H1 (cell line): ENCODE measurements around the gene ARHGEF11. TPM values are rescaled to one million over a fixed set of nuclear protein-coding genes. Genes with fewer than 3 reads are reported as not detected.
A peak's percentile ranks its signal among the peaks of the same experiment; 100 is the strongest.

ENCODE experiments used
- CTCF ChIA-PET: fragments of 300-600 bp; sonication (Branson Sonifier 250); formaldehyde crosslinking; loops from one replicate; lab custom pipeline; 2021; ENCODE audit not compliant: partially characterized antibody; lab: Charles Lee
- POLR2A ChIA-PET: fragments of 300-600 bp; sonication (Branson Sonifier 250); formaldehyde crosslinking; loops from one replicate; lab custom pipeline; 2021; ENCODE audit warnings: inconsistent platforms; ENCODE audit not compliant: partially characterized antibody; lab: Charles Lee
- DNase-seq, 2 experiments: peaks; one replicate each; pipeline versions ENCODE4 v3.0.0 to v3.0.0-alpha.2; 2010 to 2022; ENCODE audit warnings: low spot score in 2 of 2, low read depth in 1 of 2, mixed read lengths in 1 of 2
- FAIRE-seq: peaks from 2 replicates; lab custom pipeline; 2011; peaks lifted over from hg19 to GRCh38; lab: Jason Lieb, UNC
- H2AFZ ChIP-seq: 2 replicates; pipeline ENCODE4 v1.8.1; 2012; ENCODE audit warnings: low read length, inconsistent platforms
- H2AK5ac ChIP-seq: 2 replicates; pipeline ENCODE4 v1.6.1; 2013; ENCODE audit warnings: low read depth, low read length
- H2BK120ac ChIP-seq: replicated peaks from 2 replicates; pipeline ENCODE3; 2013; ENCODE audit warnings: low read depth, low read length, inconsistent platforms
- H2BK12ac ChIP-seq: 2 replicates; pipeline ENCODE4 v1.6.1; 2013; ENCODE audit warnings: low read depth, low read length
- H2BK15ac ChIP-seq: 2 replicates; pipeline ENCODE4 v1.6.1; 2013; ENCODE audit warnings: low read length
- H2BK20ac ChIP-seq: 2 replicates; pipeline ENCODE4 v1.6.1; 2013; ENCODE audit warnings: low read length
- H2BK5ac ChIP-seq: 2 replicates; pipeline ENCODE4 v1.6.1; 2013; ENCODE audit warnings: low read depth, low read length
- H3K14ac ChIP-seq: 2 replicates; pipeline ENCODE4 v1.6.1; 2013; ENCODE audit warnings: inconsistent platforms; ENCODE audit not compliant: insufficient read length
- H3K18ac ChIP-seq: 2 replicates; pipeline ENCODE4 v1.6.1; 2013; ENCODE audit warnings: low read length; ENCODE audit errors: extremely low read depth
- H3K23ac ChIP-seq: 2 replicates; pipeline ENCODE4 v1.6.1; 2013; ENCODE audit warnings: inconsistent platforms; ENCODE audit not compliant: insufficient read length
- H3K23me2 ChIP-seq: 2 replicates; pipeline ENCODE4 v1.6.1; 2013; ENCODE audit warnings: low read depth, low read length
- H3K27ac ChIP-seq: 2 replicates; pipeline ENCODE4 v1.6.1; 2011; ENCODE audit warnings: low read depth, low read length, inconsistent platforms
- H3K27me3 ChIP-seq, 4 experiments: replicated peaks in 1 of 4; 1 replicate in 1 of 4; 2 replicates in 3 of 4; pipeline versions ENCODE4 v1.6.1 to v1.8.1; 2011 to 2013; ENCODE audit warnings: low read length in 3 of 4, mild to moderate bottlenecking in 3 of 4, inconsistent platforms in 2 of 4, mixed read lengths in 2 of 4, moderate library complexity in 1 of 4; ENCODE audit not compliant: control insufficient read depth in 3 of 4, insufficient read depth in 3 of 4; ENCODE audit errors: extremely low read depth in 1 of 4
- H3K36me3 ChIP-seq, 4 experiments: 2 replicates each; pipeline versions ENCODE4 v1.6.1 to v1.8.1; 2011 to 2013; ENCODE audit warnings: mild to moderate bottlenecking in 4 of 4, low read length in 3 of 4, moderate library complexity in 2 of 4, control low read depth in 1 of 4, inconsistent platforms in 1 of 4; ENCODE audit not compliant: insufficient read depth in 4 of 4, control insufficient read depth in 2 of 4
- H3K4ac ChIP-seq: replicated peaks from 2 replicates; pipeline ENCODE3; 2013; ENCODE audit warnings: low read length, low read depth, mixed read lengths, inconsistent platforms; ENCODE audit not compliant: insufficient read length
- H3K4me1 ChIP-seq, 4 experiments: replicated peaks in 1 of 4; 1 replicate in 1 of 4; 2 replicates in 3 of 4; pipeline versions ENCODE4 v1.6.1 to v1.8.1; 2011 to 2013; ENCODE audit warnings: low read length in 3 of 4, inconsistent platforms in 2 of 4, mixed read lengths in 1 of 4; ENCODE audit not compliant: insufficient read depth in 4 of 4, control insufficient read depth in 3 of 4
- H3K4me2 ChIP-seq, 2 experiments: 2 replicates each; pipeline versions ENCODE4 v1.6.1 to v1.8.1; 2011 to 2013; ENCODE audit warnings: low read depth in 2 of 2, low read length in 2 of 2, control low read depth in 1 of 2, inconsistent platforms in 1 of 2, mild to moderate bottlenecking in 1 of 2; ENCODE audit not compliant: insufficient read depth in 1 of 2
- H3K4me3 ChIP-seq, 4 experiments: fragments of 200-600, 300-600 bp in 1 of 4; sonication (generic), shearing (Covaris generic), sonication (Bioruptor Twin) in 1 of 4; 2 replicates each; pipeline versions ENCODE4 v1.5.1 to v1.8.1; 2011 to 2016; ENCODE audit warnings: low read length in 4 of 4, low read depth in 3 of 4, control low read depth in 2 of 4, inconsistent platforms in 2 of 4, mild to moderate bottlenecking in 2 of 4, mixed read lengths in 1 of 4, moderate library complexity in 1 of 4; ENCODE audit not compliant: insufficient read depth in 2 of 4; ENCODE audit errors: extremely low read depth in 1 of 4
- H3K56ac ChIP-seq: replicated peaks from 2 replicates; pipeline ENCODE3; 2013; ENCODE audit warnings: low read depth, mild to moderate bottlenecking, mixed read lengths, low read length, inconsistent platforms; ENCODE audit not compliant: insufficient read length
- H3K79me1 ChIP-seq: 2 replicates; pipeline ENCODE4 v1.6.1; 2013; ENCODE audit warnings: low read depth, low read length, control low read depth
- H3K79me2 ChIP-seq, 2 experiments: 2 replicates each; pipeline versions ENCODE4 v1.6.1 to v1.8.1; 2012 to 2013; ENCODE audit warnings: low read length in 2 of 2, mild to moderate bottlenecking in 2 of 2, inconsistent platforms in 1 of 2; ENCODE audit not compliant: insufficient read depth in 2 of 2, control insufficient read depth in 1 of 2
- H3K9ac ChIP-seq, 4 experiments: replicated peaks in 1 of 4; 1 replicate in 1 of 4; 2 replicates in 3 of 4; pipeline versions ENCODE4 v1.6.1 to v1.8.1; 2011 to 2013; ENCODE audit warnings: low read depth in 3 of 4, low read length in 3 of 4, control low read depth in 2 of 4, mild to moderate bottlenecking in 2 of 4, moderate library complexity in 2 of 4, inconsistent platforms in 1 of 4; ENCODE audit errors: extremely low read depth in 1 of 4
- H3K9me3 ChIP-seq, 2 experiments: 2 replicates each; pipeline versions ENCODE4 v1.6.1 to v1.8.1; 2012 to 2013; ENCODE audit warnings: mild to moderate bottlenecking in 2 of 2, moderate library complexity in 2 of 2, control low read depth in 1 of 2, inconsistent platforms in 1 of 2, low read depth in 1 of 2, low read length in 1 of 2, mixed read lengths in 1 of 2; ENCODE audit not compliant: insufficient read depth in 2 of 2
- H4K20me1 ChIP-seq, 2 experiments: replicated peaks in 1 of 2; 2 replicates each; pipeline versions ENCODE3 to v1.8.1; 2011 to 2013; ENCODE audit warnings: inconsistent platforms in 2 of 2, low read length in 2 of 2, mild to moderate bottlenecking in 1 of 2; ENCODE audit not compliant: insufficient read depth in 2 of 2, control insufficient read depth in 1 of 2
- H4K5ac ChIP-seq: 2 replicates; pipeline ENCODE4 v1.6.1; 2013; ENCODE audit warnings: low read length, low read depth, mixed read lengths, inconsistent platforms; ENCODE audit not compliant: insufficient read length
- H4K8ac ChIP-seq: 2 replicates; pipeline ENCODE4 v1.8.0; 2013; ENCODE audit warnings: mild to moderate bottlenecking, moderate library complexity, low read length, inconsistent platforms; ENCODE audit not compliant: insufficient read depth; ENCODE audit errors: extremely low read depth
- H4K91ac ChIP-seq: replicated peaks from 2 replicates; pipeline ENCODE3; 2013; ENCODE audit warnings: low read length, mixed read lengths, inconsistent platforms; ENCODE audit not compliant: insufficient read length
- CTBP2 ChIP-seq: IDR thresholded peaks from 2 replicates; pipeline ENCODE4 v1.7.0; 2011; ENCODE audit warnings: borderline replicate concordance, mild to moderate bottlenecking, moderate library complexity, mixed read lengths, low read length; ENCODE audit not compliant: insufficient read depth, insufficient read length
- EGR1 ChIP-seq: IDR thresholded peaks from 2 replicates; pipeline ENCODE4 v1.6.1; 2011; ENCODE audit warnings: low read depth, low read length, borderline replicate concordance
- HDAC6 ChIP-seq: IDR thresholded peaks from one replicate; pipeline ENCODE4 v1.7.1; 2012; ENCODE audit warnings: low read depth, mild to moderate bottlenecking, inconsistent platforms, low read length, moderate library complexity
- NRF1 ChIP-seq: IDR thresholded peaks from 2 replicates; pipeline ENCODE4 v1.6.1; 2011; ENCODE audit warnings: mild to moderate bottlenecking, low read depth, low read length, improper control_type of control experiment
- RNF2 ChIP-seq: fragments of 200-900, 300-1000 bp; sonication (generic); IDR thresholded peaks from 2 replicates; pipeline ENCODE4 v1.7.1; 2016; ENCODE audit warnings: borderline replicate concordance, low read depth, mild to moderate bottlenecking, antibody characterized with exemption, low read length; ENCODE audit not compliant: poor library complexity, severe bottlenecking; ENCODE audit errors: missing control alignments
- YY1 ChIP-seq: IDR thresholded peaks from 2 replicates; pipeline ENCODE4 v1.6.1; 2011; ENCODE audit warnings: low read depth, mild to moderate bottlenecking, low read length
- WGBS, 2 experiments: shearing (Covaris generic) in 1 of 2; methylation state at CpG; one replicate each; pipeline versions ENCODE4 v1.1.6 to v1.1.7; 2013 to 2015; ENCODE audit warnings: low lambda C conversion rate in 2 of 2, mixed read lengths in 2 of 2, inconsistent platforms in 1 of 2, low coverage in 1 of 2, missing lambda C conversion rate in 1 of 2; ENCODE audit not compliant: insufficient replicate concordance in 2 of 2, insufficient coverage in 1 of 2, insufficient read length in 1 of 2; ENCODE audit errors: extremely low coverage in 1 of 2, missing lambda C conversion rate in 1 of 2; 5-methylcytosine and 5-hydroxymethylcytosine counted together
- polyA plus RNA-seq, 7 experiments: library from polyadenylated mRNA; depleted of rRNA in 3 of 7; stranded (reverse) in 5 of 7; unstranded in 2 of 7; fragments of >200 nt in 5 of 7; fragments of 200-250 nt in 2 of 7; gene quantifications; 1 replicate in 5 of 7; 2 replicates in 1 of 7; 4 replicates in 1 of 7; pipeline versions ENCODE4 v1.2.1 to v1.2.3, GENCODE V29; 2011 to 2013; ENCODE audit warnings: missing spikeins in 2 of 7, mixed read lengths in 2 of 7
- total RNA-seq: library from RNA; stranded (reverse); fragmentation: NEBNext Ultra II Directional; extraction: Animal tissue kit (Norgen Biotek cat#: 25700); gene quantifications from 2 replicates; pipeline ENCODE4 v1.2.1, GENCODE V29; 2021
- TF ChIP-seq, protein P1 (sequence below), 3 experiments: IDR thresholded peaks; 1 replicate in 2 of 3; 2 replicates in 1 of 3; pipeline versions ENCODE4 v1.5.1 to v1.6.1; 2011; ENCODE audit warnings: low read length in 3 of 3, mild to moderate bottlenecking in 3 of 3, inconsistent platforms in 2 of 3, low read depth in 1 of 3, moderate library complexity in 1 of 3; ENCODE audit not compliant: insufficient read depth in 1 of 3; ENCODE audit errors: control extremely low read depth in 1 of 3

Gene ARHGEF11
- total and polyA plus RNA-seq, 2 of the 8 experiments (the other 6 are each of a cell fraction or from before 2014, with no cell fraction given), result 19.9 to 33.1 TPM

DNA sequence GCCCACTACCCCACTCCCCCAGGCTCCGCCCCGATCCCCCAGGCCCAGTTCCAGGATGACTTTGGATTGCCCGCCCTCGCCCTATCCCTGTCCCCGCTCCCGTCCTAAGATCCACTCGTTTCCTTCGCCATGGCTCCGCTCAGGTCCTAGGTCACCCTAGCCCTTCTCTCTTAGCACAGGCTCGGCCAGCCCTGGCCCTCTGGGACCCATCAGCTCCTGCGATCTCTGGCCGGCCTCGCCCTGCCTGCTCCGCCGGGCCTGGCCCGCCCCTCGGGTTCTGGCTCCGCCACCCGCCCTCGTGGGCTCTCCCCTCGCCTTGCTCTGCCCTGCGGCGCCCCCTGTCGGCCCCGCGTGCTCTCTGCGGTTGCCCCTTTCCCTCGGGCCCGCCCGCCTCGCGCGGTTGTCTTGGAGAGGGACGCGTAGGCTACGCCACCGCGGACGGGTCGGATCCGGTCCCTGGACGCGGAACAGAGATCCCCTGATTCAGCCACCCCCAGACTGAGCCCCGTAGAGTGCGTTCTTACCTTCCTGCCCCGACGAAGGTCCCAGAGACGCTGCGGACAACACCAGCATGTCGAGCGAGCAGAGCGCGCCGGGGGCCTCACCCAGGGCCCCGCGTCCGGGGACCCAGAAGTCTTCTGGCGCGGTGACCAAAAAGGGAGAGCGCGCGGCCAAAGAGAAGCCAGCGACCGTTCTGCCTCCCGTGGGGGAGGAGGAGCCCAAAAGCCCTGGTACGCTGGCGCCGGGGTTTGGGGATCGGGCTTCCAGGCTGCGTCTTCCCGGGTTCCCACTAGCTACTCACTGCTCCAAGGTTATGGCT lies 125.1 kb downstream of the ARHGEF11 start, which contains the start of gene LRRC71:
LRRC71 (plus strand) TSS at position 400 of the 820 bp plus-strand sequence; CDS start at position 572, 172 bp downstream.
- Histone ChIP-seq H3K23ac (no peak within 1 kb of the TSS), H2BK12ac (peak within 1 kb of the TSS; percentile 93; the same call in 1 of the 2 replicates), H3K4ac (peak within 1 kb of the TSS; percentile 57), H3K18ac (peak within 1 kb of the TSS; percentile 83; the same call in 1 of the 2 replicates), H4K8ac (peak within 1 kb of the TSS; percentile 81), H2AK5ac (no peak within 1 kb of the TSS), H3K14ac (no peak within 1 kb of the TSS), H3K9ac (no peak within 1 kb of the TSS), H2BK15ac (peak within 1 kb of the TSS; percentile 97; the same call in 1 of the 2 replicates), H3K4me3 (peak within 1 kb of the TSS; percentile 27 to 60 (median 39); a peak in 7 of 8 replicates), H3K36me3 (no peaks in the 10 kb centered on the region), H2BK5ac (no peak within 1 kb of the TSS), H2BK120ac (no peak within 1 kb of the TSS), H2AFZ (peak within 1 kb of the TSS; percentile 55; the same call in 1 of the 2 replicates), H3K4me2 (peak within 1 kb of the TSS; percentile 57 to 74), H3K79me1 (no peaks in the 10 kb centered on the region), H3K27ac (no peak within 1 kb of the TSS), H3K23me2 (peaks cover 5% of the 10 kb centered on the region; the same call in 1 of the 2 replicates), H3K9me3 (no peaks in the 10 kb centered on the region), H3K4me1 (peaks cover 3 to 17% (median 8%) of the 10 kb centered on the region in 4 experiments; a peak in 6 of 7 replicates), H2BK20ac (peak within 1 kb of the TSS; percentile 86; the same call in 1 of the 2 replicates), H4K20me1 (peaks cover 4 to 11% of the 10 kb centered on the region in 2 experiments), H4K91ac (peak within 1 kb of the TSS; percentile 79), H3K79me2 (no peaks in the 10 kb centered on the region), H3K56ac (no peak within 1 kb of the TSS), H4K5ac (no peak within 1 kb of the TSS), H3K27me3 (peaks cover 53 to 73% (median 61%) of the 10 kb centered on the region in 4 experiments)
- ChIA-PET CTCF (interaction anchor here (0.6 to 11.8 kb wide), 17 partner anchors 11 to 231 kb away, joined by 3 to 287 read pairs (median 4); partner anchors contain the start of genes INSRR, NTRK1 and PEAR1), POLR2A (interaction anchor here (1.1 kb wide), 1 partner anchor 12 kb away, joined by 4 read pairs; no protein-coding TSS in a partner anchor)
- FAIRE-seq (no peak), DNase-seq (peak in 1 of 2 experiments; percentile 98)
- 5% methylated on average over 53 of the region's 71 CpGs; no CpG with 5 or more reads in 1 of the 2 experiments for WGBS, 2 experiments
- TF ChIP-seq CTBP2, result peak; percentile 62
- peak; percentile 70 for TF ChIP-seq RNF2
- TF ChIP-seq NRF1, result no peak
- TF ChIP-seq EGR1, result peak; percentile 32; the same call in 1 of the 2 replicates
- 0 out of 2 replicates have a peak, but pooled peaks have one; percentile 8 for TF ChIP-seq YY1
- TF ChIP-seq, protein P1, sequence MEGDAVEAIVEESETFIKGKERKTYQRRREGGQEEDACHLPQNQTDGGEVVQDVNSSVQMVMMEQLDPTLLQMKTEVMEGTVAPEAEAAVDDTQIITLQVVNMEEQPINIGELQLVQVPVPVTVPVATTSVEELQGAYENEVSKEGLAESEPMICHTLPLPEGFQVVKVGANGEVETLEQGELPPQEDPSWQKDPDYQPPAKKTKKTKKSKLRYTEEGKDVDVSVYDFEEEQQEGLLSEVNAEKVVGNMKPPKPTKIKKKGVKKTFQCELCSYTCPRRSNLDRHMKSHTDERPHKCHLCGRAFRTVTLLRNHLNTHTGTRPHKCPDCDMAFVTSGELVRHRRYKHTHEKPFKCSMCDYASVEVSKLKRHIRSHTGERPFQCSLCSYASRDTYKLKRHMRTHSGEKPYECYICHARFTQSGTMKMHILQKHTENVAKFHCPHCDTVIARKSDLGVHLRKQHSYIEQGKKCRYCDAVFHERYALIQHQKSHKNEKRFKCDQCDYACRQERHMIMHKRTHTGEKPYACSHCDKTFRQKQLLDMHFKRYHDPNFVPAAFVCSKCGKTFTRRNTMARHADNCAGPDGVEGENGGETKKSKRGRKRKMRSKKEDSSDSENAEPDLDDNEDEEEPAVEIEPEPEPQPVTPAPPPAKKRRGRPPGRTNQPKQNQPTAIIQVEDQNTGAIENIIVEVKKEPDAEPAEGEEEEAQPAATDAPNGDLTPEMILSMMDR (IDR thresholded peaks at IDR 0.05; ENCODE audit: control extremely low read depth in 1 of 3, insufficient read depth in 1 of 3, low read depth in 1 of 3, low read length in 3 of 3), result peak; percentile 90 to 96 (median 93)
- TF ChIP-seq HDAC6, result no peak
